IPS-NIHi7 (cell line): Measurements from ENCODE around the gene TMED10.

Experiments
- DNase-seq: peaks from one replicate; pipeline ENCODE4 v3.0.0; 2012; ENCODE audit warnings: mixed read lengths; ENCODE audit errors: extremely low spot score

Gene TMED10

DNA sequence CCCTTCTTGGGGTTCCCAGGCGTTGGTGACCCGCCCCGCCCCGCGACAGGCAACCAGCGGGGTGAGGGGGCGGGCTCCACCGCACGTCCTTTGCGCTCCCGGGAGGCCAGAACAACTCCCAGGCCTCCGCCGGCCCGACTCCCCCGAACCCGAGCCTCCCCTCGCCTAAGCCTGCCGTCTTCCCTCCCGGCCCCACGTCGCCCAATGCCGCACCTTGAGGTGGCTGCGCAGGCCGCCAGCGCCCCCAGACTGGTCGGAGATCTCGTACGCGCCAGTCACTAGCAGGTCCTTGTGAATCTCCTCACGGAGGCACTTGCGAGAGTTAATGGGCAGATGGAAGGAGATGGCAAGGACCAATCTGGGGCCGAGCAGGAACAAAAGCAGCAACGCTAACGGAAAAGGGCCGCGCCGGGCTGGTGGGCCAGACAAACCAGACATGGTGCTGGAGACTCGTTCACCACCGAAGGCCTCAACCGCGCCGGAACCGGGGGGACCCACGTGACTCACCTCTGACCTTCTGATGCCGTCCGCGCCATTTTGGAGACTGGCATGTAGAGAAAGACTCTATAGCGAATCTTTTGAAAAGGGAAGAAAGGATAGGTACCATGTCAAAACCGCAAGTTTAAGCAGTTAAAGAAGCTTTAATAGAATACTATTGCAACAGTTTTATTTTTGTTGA lies at the start of gene TMED10:
Gene TMED10 (minus strand): TSS at position 471 of the 679 bp plus-strand sequence. CDS start 33 bp downstream, at position 438.
- DNase-seq: peak; percentile 86

DNA sequence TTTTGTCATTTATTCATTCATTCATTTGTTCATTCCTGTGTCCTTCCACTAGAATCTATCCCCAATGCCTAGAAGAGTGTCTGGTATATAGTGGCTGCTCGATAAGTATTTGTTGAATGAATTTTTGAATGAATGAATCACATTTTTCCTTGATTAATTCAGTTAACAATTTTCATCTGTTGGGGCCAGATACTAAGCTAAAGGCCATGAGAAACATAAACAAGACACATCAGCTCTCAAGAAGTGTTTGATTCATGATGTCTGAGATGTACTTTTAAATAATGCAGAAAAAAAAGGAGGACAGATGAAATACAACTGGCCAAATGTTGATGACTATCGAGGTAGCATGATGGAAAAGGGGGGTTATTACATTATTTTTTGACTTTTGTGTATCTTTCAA lies 48.1 kb upstream of the TMED10 start:
- DNase-seq: no peak

DNA sequence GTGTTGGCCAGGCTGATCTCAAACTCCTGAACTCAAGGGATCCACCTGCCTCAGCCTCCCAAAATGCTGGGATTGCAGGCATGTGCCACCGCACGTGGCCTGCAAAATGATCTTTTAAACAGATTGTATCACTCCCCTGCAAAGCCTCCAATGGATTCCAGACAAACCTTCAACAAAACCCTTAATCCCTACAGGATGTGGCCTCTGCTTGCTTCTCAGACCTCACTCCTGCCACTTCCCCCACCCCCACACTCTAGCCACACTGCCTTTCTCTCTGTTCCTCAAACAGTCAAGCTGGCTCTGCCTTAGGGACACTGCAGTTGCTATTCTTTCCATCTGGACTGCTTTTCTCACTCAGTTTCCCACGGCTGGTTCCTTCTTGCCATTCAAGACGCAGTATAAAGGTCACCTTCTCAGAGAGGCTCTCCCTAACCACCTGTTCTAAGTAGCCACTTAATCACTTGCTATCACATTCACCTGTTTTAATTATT lies 47.3 kb upstream of the TMED10 start:
- peak; percentile 63 for DNase-seq

- peak; percentile 56 for DNase-seq
Observed at GRCh38 chr14:75222208-75222701, 45.8 kb upstream of the TMED10 start.

GRCh38 chr14:75221797-75222196 lies 45.4 kb upstream of the TMED10 start:
- DNase-seq: no peak

- no peak for DNase-seq
Observed at GRCh38 chr14:75220156-75220555, 43.7 kb upstream of the TMED10 start.

- DNase-seq: no peak
Observed at GRCh38 chr14:75217508-75218206, 41.2 kb upstream of the TMED10 start.

DNA sequence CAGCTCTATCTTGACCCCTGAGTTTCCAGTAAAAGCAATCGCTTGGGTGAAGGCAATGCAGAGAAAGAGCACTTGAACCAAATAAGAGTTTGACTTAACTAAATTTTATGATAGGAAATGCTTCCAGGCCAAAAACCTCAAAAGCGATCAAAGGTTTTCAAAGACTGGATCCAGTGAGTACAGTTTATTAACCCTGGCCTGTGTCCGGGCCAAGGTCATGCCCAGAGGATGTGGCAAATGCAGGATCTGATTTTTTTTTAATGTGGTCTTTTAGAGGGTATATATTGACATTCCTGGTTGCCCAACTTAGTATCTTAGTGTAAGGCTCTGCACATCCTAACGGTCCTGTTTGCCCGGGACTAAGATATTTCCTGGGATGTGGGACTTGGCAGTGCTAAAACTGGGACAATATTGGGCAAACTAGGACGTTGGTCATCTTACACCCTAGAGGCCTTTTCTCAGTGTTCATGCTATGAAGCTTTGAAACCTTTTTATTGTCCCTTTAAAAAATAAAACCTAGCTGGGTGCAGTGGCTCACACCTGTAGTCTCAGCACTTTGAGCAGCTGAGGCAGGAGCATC lies 40.1 kb upstream of the TMED10 start:
- DNase-seq: no peak

DNA sequence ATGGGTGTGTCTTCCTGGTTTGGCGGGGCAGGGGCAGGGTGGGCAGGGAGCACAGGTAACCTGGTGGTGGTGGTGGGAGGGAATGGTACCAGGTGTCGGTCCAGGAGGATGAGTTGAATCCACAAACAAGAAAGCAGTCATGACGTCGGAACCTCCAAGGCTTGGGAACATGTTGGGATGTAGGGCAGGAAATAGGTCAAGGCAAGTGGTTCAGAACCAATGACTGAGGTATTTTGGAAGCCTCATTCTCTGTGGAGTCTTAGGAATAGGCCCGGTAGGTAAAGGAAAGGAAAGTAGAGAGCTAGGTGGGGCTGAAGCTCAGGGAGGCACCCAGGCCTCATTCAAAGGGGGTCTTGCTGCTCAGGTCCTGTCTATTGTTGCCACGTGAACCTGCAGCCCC lies 39.1 kb upstream of the TMED10 start:
- no peak for DNase-seq

DNA sequence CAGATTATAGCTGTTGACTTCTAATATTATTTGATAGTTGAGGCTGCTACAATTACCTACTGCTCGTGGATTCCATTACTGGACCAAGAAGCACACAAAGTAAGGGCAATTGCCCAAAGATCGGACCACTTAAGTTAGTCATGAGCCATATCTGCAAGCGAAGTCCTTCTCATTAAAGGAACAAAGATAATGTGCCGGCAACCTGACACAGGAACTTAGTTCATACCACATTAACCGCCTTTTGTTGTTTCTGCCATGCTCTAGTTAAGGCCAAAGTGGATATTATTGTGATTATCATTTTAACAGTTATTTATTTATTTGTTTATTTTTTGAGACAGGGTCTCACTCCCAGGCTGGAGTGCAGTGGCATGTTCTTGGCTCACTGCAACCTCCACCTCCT lies 38.1 kb upstream of the TMED10 start:
- DNase-seq: no peak

- no peak for DNase-seq
Observed at GRCh38 chr14:75213172-75213571, 36.8 kb upstream of the TMED10 start.

- no peak for DNase-seq
Observed at GRCh38 chr14:75208843-75209242, 32.4 kb upstream of the TMED10 start.

GRCh38 chr14:75206190-75206589 lies 29.8 kb upstream of the TMED10 start:
- no peak for DNase-seq

- DNase-seq: no peak
Observed at GRCh38 chr14:75205591-75205990, 29.2 kb upstream of the TMED10 start.

DNA sequence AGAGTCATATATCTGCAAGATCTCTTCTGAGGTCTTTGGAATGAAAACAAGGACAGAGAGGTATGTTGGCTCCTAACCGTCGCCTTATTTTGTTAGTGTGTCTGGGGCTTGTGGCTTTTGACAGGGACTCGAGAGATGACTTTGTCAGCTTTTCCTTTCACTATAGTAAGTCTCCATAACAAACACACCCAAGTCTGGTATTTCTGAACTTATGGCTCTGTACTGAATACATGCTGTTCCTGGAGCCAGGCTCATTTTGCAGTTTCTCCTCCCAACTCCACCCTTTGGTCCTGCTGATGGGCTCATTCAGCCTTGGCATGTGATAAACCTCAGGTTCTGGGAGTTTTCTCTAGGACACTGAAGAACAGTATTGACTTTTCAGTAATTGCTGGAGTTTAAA lies 27.7 kb upstream of the TMED10 start:
- DNase-seq: no peak

- no peak for DNase-seq
Observed at GRCh38 chr14:75202657-75203056, 26.2 kb upstream of the TMED10 start.

DNA sequence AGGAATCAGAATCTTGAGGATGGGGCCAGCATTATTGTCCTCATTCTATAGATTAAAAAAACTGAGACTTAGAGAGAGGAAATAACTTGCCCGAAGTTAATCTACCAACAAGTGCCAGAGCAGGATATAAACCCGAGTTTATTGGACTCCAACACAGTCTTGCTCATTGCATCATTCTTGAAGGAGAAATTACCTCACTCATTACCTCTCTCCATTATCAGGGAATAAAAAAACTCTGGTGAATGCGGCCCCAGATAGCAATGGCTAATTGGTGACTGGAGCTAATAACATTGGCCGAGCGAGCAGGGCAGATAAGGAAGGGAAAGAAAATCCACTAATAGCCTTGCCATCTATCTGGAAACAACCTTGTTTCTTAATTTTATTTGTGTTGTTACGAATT lies 24.7 kb upstream of the TMED10 start:
- DNase-seq: no peak

DNA sequence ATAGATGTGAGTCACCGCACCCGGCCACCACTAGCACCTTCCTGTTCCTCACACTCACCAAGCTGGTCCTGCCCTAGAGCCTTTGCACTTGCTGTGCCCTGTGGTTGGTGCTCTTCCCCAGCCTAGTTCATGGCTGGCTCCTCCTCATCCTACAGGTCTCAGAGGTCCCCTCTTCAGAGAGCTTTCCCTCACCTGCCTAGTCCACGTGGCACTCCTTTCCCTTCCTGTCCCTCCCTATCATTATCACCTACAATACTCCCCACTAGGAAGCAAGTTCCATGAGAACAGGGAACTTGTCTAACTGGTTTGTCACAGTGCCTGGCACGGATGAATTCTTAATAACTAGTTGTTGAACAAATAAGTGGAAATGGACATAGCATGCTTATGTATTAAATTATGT lies 24.0 kb upstream of the TMED10 start:
- peak; percentile 39 for DNase-seq

GRCh38 chr14:75198291-75198933 lies 22.0 kb upstream of the TMED10 start:
- no peak for DNase-seq

GRCh38 chr14:75197338-75197737 lies 20.9 kb upstream of the TMED10 start:
- no peak for DNase-seq

GRCh38 chr14:75196468-75196867 lies 20.1 kb upstream of the TMED10 start:
- DNase-seq: no peak

DNA sequence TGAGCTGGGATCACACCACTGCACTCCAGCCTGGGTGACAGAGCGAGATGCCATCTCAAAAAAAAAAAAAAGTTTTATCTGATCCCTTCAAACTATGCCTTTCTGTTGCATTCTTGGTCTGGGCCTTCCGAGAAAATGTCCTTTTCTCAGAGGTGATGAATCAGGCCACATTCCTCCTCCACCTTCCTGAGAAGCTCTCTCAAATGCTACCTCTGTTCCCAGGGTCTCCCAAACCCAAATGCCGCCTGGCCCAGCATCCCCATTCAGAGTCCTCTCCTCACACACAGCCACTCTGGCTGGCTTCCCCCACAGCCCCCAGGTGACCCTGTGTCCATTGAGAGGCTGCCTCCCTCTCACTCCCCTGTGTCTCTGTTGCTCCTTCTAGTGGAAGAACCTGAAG lies 19.7 kb upstream of the TMED10 start:
- no peak for DNase-seq
